ENCODE results near the gene MNX1.

Gene MNX1

DNA sequence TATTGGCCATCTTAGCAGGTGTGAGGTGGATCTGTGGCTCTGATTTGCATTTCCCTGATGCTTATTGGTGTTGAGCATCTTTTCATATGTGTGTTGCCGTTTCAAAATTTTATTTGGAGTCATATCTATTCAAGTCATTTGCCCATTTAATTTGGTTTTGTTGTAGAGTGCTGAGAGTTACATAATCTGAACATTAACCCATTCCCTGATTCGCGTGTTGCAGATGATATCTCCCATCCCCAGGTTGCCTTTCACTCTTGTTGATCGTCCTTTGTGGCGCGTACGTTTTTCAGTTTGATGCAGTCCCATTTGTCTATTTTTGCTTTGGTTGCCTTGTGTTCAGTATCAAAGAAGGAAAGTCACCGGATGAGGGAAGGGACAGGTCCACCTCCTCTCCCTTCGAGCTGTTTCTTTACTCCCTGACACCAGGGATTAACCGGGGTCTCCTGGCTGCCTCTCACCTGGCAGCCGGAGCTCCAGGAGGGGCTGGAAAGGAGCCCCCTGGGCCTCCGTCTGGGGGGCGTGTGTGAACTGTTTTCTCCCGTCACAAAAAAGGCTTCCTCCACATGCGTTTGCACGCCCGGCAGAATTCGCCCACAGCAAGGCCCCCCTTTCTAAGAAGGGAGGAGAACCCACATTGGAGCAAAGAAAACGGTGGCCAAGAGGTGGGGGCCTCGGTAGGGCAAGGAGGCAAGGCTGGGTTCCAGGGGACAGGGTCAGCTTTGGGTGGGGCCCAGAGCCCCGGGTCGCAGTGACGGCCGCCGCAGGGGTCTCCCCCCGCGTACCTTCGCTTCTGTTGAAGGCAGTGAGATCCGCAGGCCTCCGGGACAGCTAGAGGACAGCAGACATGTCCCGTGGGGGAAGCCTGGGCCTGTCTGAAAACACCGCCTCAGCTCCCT, 8.3 kb downstream of the MNX1 start:
- DNase-seq (ENCODE audit: low read depth) = no peak

- DNase-seq (ENCODE audit: low read depth) = no peak
Measured at GRCh38 chr7:157000741-157001653, 9.5 kb downstream of the MNX1 start.

- no peak for DNase-seq (ENCODE audit: low read depth)
Measured at GRCh38 chr7:156999958-157000726, 10.3 kb downstream of the MNX1 start.

GRCh38 chr7:156998988-156999957, 11.2 kb downstream of the MNX1 start:
- no peak for DNase-seq (ENCODE audit: low read depth)

DNA sequence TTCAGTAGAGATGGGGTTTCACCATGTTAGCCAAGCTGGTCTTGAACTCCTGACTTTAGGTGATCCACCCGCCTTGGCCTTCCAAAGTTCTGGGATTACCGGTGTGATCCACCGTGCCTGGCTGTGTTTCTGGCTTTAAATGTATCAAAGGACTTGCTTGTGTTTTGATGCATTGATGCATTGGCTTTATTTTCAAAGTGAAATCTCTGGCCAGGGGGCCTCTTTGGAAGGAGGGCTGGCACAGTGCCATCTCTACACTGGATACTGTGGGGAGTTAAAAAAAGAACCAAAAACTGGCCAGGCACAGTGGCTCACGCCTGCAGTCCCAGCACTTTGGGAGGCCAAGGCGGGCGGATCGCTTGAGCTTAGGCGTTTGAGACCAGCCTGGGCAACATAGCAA, 16.0 kb downstream of the MNX1 start:
- DNase-seq (ENCODE audit: low read depth) = no peak

DNA sequence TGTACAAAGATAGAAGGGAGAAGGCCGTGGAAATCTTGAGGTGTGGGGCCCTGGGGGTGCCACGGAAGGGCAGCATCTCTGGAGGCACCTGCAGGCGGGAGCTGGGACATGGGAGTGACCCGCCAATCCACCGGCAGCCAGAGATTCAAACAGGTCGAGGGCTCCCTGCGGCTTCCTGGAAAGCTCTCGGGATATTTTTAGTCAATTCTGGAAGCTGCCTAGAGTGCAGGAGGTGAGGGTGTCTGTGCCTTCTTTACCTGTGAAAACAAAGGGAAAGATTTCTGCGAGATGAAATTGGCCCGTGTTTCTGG, 16.6 kb downstream of the MNX1 start:
- no peak for DNase-seq (ENCODE audit: low read depth)

GRCh38 chr7:156993021-156993924, 17.2 kb downstream of the MNX1 start:
- DNase-seq (ENCODE audit: low read depth) = no peak

GRCh38 chr7:156989766-156990535, 20.5 kb downstream of the MNX1 start:
- DNase-seq (ENCODE audit: low read depth) = no peak

DNA sequence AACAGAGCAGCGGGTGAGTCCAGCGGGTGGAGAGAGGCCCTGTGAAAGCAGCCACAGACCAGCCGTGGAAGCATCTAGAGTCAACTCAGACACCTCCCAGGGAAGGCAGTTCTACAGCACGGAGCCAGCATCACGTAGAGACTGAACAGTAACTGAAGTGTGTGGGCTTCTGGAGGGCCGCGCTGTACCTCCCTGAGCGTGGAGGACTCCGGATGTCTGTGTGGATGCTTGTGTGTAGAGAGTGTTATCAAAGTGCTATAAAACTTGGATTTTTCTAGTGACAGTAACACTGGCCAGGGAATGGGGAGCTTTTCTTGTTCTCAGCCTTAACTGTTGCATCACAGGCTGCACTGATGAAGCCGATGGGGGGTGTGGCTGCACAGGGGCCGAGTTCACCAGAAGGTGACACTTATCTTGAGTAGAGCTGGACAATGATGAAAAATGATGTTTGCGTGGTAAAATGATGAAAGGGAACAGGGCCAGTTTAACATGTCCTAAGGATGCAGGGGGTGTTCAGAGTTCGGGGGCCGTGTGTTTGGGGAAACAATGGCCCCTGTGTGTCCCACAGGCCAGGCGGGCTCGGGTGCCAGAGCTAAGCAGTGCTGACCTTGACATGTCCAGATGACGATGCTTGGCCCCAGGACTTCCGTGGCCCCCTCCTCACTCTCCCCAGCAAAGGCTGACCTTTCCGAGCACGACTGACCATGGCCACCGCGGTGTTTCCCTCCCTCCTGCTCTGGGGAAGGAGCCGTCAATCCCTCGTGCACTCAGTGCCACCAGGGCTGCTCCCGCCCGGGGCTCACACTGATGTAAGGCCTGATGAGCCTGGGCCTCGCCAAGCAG, 21.9 kb downstream of the MNX1 start:
- no peak for DNase-seq (ENCODE audit: low read depth)

DNA sequence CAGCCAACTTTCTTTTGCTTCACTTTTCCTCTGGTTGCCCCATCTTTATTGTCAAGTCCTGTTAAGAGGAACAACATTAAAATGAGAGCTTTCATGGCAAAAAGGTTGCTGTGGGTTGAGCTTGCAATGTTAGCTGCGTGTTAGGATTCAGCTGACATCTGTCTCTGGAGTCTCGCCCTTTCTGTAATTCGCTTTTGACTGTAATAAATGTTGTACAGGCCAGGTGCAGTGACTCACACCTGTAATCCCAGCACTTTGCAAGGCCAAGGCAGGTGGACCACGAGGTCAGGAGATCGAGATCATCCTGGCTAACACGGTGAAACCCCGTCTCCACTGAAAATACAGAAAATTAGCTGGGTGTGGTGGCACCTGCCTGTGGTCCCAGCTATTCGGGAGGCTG, 24.1 kb downstream of the MNX1 start:
- no peak for DNase-seq (ENCODE audit: low read depth)

- DNase-seq (ENCODE audit: low read depth) = no peak
Measured at GRCh38 chr7:156985101-156985992, 25.1 kb downstream of the MNX1 start.

GRCh38 chr7:156984174-156984891, 26.1 kb downstream of the MNX1 start:
- DNase-seq (ENCODE audit: low read depth) = no peak

DNA sequence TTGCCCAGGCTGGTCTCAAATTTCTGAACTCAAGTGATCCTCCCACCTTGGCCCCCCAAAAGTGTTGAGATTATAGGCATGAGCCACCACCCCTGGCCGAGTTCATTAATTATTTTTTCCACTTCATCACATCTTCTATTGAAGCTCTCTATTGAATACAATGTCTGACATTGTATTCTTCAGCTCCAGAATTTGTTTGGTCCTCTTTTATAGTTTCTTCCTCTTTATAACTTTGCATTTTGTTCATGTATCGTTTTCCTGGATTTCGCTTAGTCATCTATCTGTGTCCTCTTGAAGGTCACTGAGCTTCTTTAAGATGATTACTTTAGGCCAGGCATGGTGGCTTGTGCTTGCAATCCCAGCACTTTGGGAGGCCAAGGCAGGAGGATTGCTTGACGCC, 30.8 kb downstream of the MNX1 start:
- DNase-seq (ENCODE audit: low read depth) = no peak

DNA sequence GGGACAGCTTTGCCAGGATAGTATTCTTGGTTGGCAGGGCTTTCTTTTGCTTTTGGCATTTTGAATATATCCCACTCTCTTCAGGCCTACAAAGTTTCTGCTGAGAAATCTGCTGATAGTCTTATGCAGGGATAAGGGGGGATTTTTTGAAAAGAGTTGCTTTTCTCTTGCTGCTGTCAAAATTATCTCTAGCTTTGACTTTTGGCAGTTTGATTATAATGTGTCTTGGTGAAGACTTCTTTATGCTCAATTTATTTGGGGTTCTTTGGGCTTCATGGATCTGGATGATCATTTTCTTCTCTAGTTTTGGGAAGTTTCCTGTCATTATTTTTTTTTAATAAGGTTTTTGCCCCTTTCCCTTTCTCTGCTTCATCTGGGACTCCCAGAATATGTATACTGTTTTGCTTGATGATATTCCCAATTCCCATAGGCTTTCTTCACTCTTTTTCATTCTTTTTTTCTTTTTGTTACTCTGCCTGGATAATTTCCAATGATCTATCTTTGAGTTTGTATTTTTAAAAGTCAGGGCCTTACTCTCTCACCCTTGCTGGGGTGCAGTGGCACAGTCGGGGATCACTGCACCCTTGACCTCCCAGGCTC, 31.4 kb downstream of the MNX1 start:
- DNase-seq (ENCODE audit: low read depth) = no peak

DNA sequence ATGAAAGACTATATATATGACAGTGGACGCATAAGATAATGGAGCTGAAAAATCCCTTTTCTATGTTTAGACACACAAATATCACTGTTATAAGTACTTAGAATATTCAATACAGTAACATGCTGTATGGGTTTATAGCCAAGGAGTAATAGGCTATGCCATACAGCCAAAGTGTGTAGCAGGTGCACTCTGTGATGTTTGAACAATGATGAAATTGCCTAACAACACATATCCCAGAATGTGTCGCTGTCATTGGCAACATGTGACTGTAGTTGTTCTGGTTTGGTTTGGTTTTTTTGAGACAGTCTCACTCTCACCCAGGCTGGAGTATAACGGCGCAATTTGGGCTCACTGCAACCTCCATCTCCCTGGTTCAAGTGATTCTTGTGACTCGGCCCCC, 34.8 kb downstream of the MNX1 start:
- no peak for DNase-seq (ENCODE audit: low read depth)

DNA sequence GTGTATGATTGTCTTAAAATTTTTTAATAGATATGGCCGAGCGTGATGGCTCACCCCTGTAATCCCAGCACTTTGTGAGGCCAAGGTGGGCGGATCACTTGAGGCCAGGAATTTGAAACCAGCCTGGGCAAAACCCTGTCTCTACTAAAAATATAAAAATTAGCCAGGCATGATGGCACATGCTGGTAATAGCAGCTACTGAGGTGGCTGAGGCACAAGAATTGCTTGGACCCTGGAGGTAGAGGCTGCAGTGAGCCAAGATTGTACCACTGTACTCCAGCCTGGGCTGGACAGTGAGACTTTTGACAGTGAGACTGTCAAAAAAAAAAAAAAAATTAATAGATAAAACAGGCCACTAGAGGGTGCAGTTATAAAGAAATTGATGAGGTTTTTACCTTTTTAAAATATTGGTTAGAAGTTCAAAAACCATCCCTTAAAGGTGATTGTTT, 40.5 kb downstream of the MNX1 start:
- DNase-seq (ENCODE audit: low read depth) = no peak
